Measurements from ENCODE around the gene PAPPA.

- TF ChIP-seq CTCF (IDR thresholded peaks at IDR 0.05) (no peak), POLR2A (IDR thresholded peaks at IDR 0.05) (no peak)
Measured at GRCh38 chr9:116409638-116410037, 256.0 kb downstream of the PAPPA start.

All from Peyer's patch (tissue), 4 donors.